ENCODE results near the gene F8.

DNA sequence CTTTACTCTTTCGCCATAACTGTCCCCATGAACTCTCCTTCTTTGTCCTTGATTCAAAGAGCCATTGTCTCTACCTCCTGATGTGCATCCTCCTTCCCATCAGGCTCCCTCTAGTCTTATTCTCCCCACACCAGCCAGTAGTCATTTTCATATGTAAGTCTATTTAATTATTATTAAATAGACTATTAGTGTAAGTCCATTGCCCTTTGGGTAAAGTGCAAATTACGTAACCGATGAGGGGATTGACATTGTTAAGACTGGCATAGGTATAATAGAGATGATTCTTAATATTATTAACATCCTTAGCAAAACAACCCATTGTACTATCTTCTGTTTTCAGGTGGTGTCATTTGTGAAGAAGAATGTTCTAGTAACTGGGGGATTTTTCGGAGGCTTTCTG is 31.7 kb upstream of the F8 start:
- no peak for TF ChIP-seq POLR2A (IDR thresholded peaks at IDR 0.05)
- TF ChIP-seq POLR2AphosphoS5 (IDR thresholded peaks at IDR 0.05), result no peak
- TF ChIP-seq, protein P1, sequence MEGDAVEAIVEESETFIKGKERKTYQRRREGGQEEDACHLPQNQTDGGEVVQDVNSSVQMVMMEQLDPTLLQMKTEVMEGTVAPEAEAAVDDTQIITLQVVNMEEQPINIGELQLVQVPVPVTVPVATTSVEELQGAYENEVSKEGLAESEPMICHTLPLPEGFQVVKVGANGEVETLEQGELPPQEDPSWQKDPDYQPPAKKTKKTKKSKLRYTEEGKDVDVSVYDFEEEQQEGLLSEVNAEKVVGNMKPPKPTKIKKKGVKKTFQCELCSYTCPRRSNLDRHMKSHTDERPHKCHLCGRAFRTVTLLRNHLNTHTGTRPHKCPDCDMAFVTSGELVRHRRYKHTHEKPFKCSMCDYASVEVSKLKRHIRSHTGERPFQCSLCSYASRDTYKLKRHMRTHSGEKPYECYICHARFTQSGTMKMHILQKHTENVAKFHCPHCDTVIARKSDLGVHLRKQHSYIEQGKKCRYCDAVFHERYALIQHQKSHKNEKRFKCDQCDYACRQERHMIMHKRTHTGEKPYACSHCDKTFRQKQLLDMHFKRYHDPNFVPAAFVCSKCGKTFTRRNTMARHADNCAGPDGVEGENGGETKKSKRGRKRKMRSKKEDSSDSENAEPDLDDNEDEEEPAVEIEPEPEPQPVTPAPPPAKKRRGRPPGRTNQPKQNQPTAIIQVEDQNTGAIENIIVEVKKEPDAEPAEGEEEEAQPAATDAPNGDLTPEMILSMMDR (IDR thresholded peaks at IDR 0.05), result no peak
